DOHH2 (cell line): ENCODE data around the gene SLC34A1.

Experiments used
- EZH2phosphoT487 ChIP-seq: fragments of 200-600 bp; sonication (generic); IDR thresholded peaks from 2 replicates; pipeline ENCODE4 v1.6.1; 2017; ENCODE audit warnings: borderline replicate concordance, mild to moderate bottlenecking, antibody characterized with exemption, low read length, moderate library complexity, mixed read lengths
- TF ChIP-seq, protein P1 (sequence below): fragments of 200-600 bp; sonication (generic); IDR thresholded peaks from one replicate; pipeline ENCODE4 v1.5.1; 2014; ENCODE audit warnings: antibody characterized with exemption, mild to moderate bottlenecking, low read depth, low read length; ENCODE audit not compliant: poor library complexity, severe bottlenecking

DNA sequence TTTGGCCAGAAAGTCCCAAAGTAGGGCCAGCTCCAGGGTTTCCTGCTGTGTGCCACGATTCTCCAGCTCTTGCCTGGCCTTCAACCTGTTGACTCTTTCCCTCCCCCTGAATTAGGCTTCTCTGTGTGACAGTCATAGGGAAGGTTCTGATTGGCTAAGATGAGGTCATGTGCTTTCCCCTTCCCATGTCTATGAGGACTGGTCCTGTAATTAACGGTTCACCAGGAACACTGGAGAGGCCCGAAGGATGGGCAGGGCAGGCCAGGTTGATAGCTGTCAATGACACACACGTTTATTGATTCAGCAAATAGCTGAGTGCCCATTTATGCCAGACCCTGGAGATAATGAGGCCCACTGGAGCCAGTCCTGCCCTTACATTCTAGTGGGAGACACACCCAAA is 53.4 kb downstream of the SLC34A1 start:
- TF ChIP-seq, protein P1, sequence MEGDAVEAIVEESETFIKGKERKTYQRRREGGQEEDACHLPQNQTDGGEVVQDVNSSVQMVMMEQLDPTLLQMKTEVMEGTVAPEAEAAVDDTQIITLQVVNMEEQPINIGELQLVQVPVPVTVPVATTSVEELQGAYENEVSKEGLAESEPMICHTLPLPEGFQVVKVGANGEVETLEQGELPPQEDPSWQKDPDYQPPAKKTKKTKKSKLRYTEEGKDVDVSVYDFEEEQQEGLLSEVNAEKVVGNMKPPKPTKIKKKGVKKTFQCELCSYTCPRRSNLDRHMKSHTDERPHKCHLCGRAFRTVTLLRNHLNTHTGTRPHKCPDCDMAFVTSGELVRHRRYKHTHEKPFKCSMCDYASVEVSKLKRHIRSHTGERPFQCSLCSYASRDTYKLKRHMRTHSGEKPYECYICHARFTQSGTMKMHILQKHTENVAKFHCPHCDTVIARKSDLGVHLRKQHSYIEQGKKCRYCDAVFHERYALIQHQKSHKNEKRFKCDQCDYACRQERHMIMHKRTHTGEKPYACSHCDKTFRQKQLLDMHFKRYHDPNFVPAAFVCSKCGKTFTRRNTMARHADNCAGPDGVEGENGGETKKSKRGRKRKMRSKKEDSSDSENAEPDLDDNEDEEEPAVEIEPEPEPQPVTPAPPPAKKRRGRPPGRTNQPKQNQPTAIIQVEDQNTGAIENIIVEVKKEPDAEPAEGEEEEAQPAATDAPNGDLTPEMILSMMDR, result no peak
- no peak for TF ChIP-seq EZH2phosphoT487
